Measurements from ENCODE around the gene SMAD3. TPM values are rescaled to one million over a fixed set of nuclear protein-coding genes. Genes with fewer than 3 reads are reported as not detected.

The SMAD3 gene
- total and polyA plus RNA-seq, 2 of the 8 experiments (the other 6 are each of a cell fraction or from before 2014, with no cell fraction given), result 10.1 to 12.4 TPM

- TF ChIP-seq SP2 (IDR thresholded peaks at IDR 0.05; ENCODE audit: low read length) (no peak), SIRT6 (IDR thresholded peaks at IDR 0.05; ENCODE audit: low read length) (no peak), CHD1 (IDR thresholded peaks at IDR 0.05; ENCODE audit: low read depth, low read length) (no peak), MAX (IDR thresholded peaks at IDR 0.05) (no peak)
- ChIA-PET CTCF (ENCODE audit: partially characterized antibody) (interaction anchor here (0.9 to 2.3 kb wide), 6 partner anchors 41 to 295 kb away, joined by 3 to 15 read pairs (median 3); no protein-coding TSS in a partner anchor), POLR2A (ENCODE audit: partially characterized antibody) (no interaction called here)
- Histone ChIP-seq H3K27me3 (replicated peaks in 1 of 4; ENCODE audit: control insufficient read depth in 3 of 4, extremely low read depth in 1 of 4, insufficient read depth in 3 of 4, low read length in 3 of 4) (no peaks in the 10 kb centered on the region), H3K36me3 (ENCODE audit: control insufficient read depth in 2 of 4, insufficient read depth in 4 of 4, low read length in 3 of 4) (peaks cover 0 to under 1% (median 0%) of the 10 kb centered on the region in 4 experiments; a peak in 1 of 8 replicates), H2BK15ac (ENCODE audit: low read length) (no peak overlapping the region), H3K4ac (replicated peaks; ENCODE audit: insufficient read length, low read depth, low read length) (no peak overlapping the region), H2AFZ (ENCODE audit: low read length) (no peak overlapping the region), H3K23ac (ENCODE audit: insufficient read length) (no peak overlapping the region), H4K20me1 (replicated peaks in 1 of 2; ENCODE audit: control insufficient read depth in 1 of 2, insufficient read depth in 2 of 2, low read length in 2 of 2) (peaks cover 2 to 4% of the 10 kb centered on the region in 2 experiments), H3K4me3 (ENCODE audit: extremely low read depth in 1 of 4, insufficient read depth in 2 of 4, low read depth in 3 of 4, low read length in 4 of 4) (no peak overlapping the region), H2BK120ac (replicated peaks; ENCODE audit: low read depth, low read length) (no peak overlapping the region), H4K8ac (ENCODE audit: extremely low read depth, insufficient read depth, low read length) (no peak overlapping the region), H2BK20ac (ENCODE audit: low read length) (no peak overlapping the region), H4K91ac (replicated peaks; ENCODE audit: insufficient read length, low read length) (no peak overlapping the region), H3K14ac (ENCODE audit: insufficient read length) (no peak overlapping the region), H3K79me2 (ENCODE audit: control insufficient read depth in 1 of 2, insufficient read depth in 2 of 2, low read length in 2 of 2) (peaks cover 0 to 75% of the 10 kb centered on the region in 2 experiments; a peak in 2 of 4 replicates), H3K4me1 (replicated peaks in 1 of 4; ENCODE audit: control insufficient read depth in 3 of 4, insufficient read depth in 4 of 4, low read length in 3 of 4) (peaks cover 0 to 8% (median 3%) of the 10 kb centered on the region in 4 experiments; a peak in 4 of 7 replicates), H2BK12ac (ENCODE audit: low read depth, low read length) (no peak overlapping the region), H3K27ac (ENCODE audit: low read depth, low read length) (no peak overlapping the region), H3K79me1 (ENCODE audit: low read depth, low read length) (no peaks in the 10 kb centered on the region; the same call in 1 of the 2 replicates), H2AK5ac (ENCODE audit: low read depth, low read length) (no peak overlapping the region), H3K4me2 (ENCODE audit: insufficient read depth in 1 of 2, low read depth in 2 of 2, low read length in 2 of 2) (no peak overlapping the region), H3K9ac (replicated peaks in 1 of 4; ENCODE audit: extremely low read depth in 1 of 4, low read depth in 3 of 4, low read length in 3 of 4) (no peak overlapping the region), H4K5ac (ENCODE audit: insufficient read length, low read depth, low read length) (no peak overlapping the region), H3K9me3 (ENCODE audit: insufficient read depth in 2 of 2, low read depth in 1 of 2, low read length in 1 of 2) (no peaks in the 10 kb centered on the region), H3K56ac (replicated peaks; ENCODE audit: insufficient read length, low read depth, low read length) (no peak overlapping the region), H3K18ac (ENCODE audit: extremely low read depth, low read length) (no peak overlapping the region), H2BK5ac (ENCODE audit: low read depth, low read length) (no peak overlapping the region), H3K23me2 (ENCODE audit: low read depth, low read length) (no peaks in the 10 kb centered on the region; the same call in 1 of the 2 replicates)
- 70% methylated on average over 4 of the region's 4 CpGs; no CpG with 5 or more reads in 1 of the 2 experiments for WGBS, 2 experiments (ENCODE audit: extremely low coverage in 1 of 2, insufficient coverage in 1 of 2, insufficient read length in 1 of 2, insufficient replicate concordance in 2 of 2, low coverage in 1 of 2, low lambda C conversion rate in 2 of 2, missing lambda C conversion rate in 1 of 2)
- FAIRE-seq (no peak), DNase-seq (ENCODE audit: low read depth in 1 of 2, low spot score in 2 of 2) (no peak)
Observed at GRCh38 chr15:67241132-67241855, 175.9 kb downstream of the SMAD3 start.

All from H1 (cell line).